Body of pancreas (tissue), 4 donors: Measurements from ENCODE around the gene TMEM151B.

Source experiments
- POLR2A ChIP-seq, 3 donors: fragments of 450-650 bp; IDR thresholded peaks; one replicate each; pipeline ENCODE4 v1.6.1; 2016; ENCODE audit warnings: antibody characterized with exemption in 3 of 3, mild to moderate bottlenecking in 2 of 3
- TF ChIP-seq, protein P1 (sequence below), 7 experiments: fragments of 450-650 bp in 4 of 7; fragments of 200-600 bp in 3 of 7; sonication (generic) in 3 of 7; IDR thresholded peaks; one replicate each; pipeline ENCODE4 v1.5.1; 2016 to 2019; ENCODE audit warnings: antibody characterized with exemption in 7 of 7

DNA sequence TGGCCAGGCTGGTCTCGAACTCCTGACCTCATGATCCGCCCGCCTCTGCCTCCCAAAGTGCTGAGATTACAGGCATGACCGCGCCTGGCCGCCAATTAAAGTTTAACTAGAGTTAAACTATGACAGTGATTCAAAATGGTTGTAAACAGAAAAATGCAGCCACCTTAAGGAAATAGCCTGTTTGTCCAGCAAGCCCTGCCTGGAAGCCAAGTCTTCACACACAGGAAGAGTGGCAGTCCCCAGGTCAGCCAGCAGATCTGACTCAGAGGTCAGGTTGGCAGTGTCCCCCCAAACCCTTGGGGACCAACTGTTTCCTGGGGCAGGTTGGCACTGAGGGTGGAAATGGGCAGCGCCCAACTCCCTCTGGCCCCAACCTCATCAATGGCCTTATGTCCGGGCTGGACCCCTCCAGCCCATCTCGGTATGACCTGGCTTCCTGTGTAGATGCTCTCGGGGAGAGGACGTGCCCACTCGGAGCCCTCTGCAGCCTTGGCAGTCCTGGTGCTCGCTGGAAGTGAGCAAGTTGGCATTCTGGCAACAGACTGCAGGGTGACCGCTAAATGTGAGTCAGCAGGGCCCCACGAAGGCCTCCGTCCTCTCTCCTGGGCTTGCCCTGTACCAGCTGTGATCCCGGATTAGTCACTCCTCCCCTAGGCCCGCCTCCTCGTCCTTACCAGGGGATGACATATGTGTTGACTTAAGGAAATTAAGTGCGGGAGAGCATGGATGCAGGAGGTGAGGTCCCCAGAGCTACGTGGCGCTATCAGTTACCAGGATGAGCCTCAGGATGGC, 33.0 kb upstream of the TMEM151B start:
- TF ChIP-seq, protein P1, sequence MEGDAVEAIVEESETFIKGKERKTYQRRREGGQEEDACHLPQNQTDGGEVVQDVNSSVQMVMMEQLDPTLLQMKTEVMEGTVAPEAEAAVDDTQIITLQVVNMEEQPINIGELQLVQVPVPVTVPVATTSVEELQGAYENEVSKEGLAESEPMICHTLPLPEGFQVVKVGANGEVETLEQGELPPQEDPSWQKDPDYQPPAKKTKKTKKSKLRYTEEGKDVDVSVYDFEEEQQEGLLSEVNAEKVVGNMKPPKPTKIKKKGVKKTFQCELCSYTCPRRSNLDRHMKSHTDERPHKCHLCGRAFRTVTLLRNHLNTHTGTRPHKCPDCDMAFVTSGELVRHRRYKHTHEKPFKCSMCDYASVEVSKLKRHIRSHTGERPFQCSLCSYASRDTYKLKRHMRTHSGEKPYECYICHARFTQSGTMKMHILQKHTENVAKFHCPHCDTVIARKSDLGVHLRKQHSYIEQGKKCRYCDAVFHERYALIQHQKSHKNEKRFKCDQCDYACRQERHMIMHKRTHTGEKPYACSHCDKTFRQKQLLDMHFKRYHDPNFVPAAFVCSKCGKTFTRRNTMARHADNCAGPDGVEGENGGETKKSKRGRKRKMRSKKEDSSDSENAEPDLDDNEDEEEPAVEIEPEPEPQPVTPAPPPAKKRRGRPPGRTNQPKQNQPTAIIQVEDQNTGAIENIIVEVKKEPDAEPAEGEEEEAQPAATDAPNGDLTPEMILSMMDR (IDR thresholded peaks at IDR 0.05) = peak in 2 of 7 experiments; percentile 14 to 21
- TF ChIP-seq POLR2A (IDR thresholded peaks at IDR 0.05) = peak; percentile 58 to 87 (median 87)
